ENCODE measurements around the gene CFL2.
"Not testable (repeated sequence)": the region's sequence is repeated elsewhere in the genome, so short reads cannot be mapped to it uniquely, and the experiment has no call there.

Gene CFL2

DNA sequence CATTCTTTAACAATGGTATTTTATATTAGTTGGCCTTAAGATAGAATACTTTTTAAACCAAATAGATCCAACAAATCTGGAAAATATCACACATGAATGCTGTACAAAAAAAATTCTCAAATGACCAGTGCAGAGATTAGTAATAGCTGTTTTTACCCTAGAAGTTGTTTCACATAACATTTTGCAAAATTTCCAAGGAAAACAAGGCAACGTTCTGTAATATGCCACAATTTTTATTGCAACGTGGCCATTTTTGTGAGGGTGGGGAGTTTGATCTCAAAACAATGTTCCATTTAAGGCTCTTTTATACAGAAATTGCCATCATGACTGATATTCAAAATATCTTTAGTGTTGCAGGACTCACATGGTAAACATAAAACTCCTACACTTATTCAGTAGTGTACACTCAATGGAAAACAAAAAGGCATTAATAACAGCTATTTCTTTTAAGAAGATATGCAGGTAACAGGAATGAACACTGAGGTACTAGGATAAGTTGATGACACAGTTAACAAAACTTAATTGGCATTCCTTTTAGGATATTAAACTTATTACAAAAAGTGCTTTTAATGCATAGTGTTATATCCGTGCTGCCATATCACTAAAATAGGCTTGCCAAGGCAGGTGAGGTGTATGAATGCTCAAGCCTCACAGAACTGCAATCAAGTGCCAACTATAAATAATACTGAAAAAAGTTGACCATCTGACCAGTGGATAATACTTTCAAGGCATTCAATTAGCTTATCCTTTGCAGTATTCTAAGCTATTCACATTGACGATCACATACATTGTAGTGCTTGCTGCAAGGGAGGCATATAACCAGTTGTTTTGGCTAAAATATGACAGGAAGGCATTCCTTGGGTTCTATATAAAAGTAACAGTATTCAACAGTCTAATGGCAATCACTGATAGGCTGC is 2.3 kb downstream of the CFL2 start:
- DNase-seq (ENCODE audit: low read depth) = no peak

DNA sequence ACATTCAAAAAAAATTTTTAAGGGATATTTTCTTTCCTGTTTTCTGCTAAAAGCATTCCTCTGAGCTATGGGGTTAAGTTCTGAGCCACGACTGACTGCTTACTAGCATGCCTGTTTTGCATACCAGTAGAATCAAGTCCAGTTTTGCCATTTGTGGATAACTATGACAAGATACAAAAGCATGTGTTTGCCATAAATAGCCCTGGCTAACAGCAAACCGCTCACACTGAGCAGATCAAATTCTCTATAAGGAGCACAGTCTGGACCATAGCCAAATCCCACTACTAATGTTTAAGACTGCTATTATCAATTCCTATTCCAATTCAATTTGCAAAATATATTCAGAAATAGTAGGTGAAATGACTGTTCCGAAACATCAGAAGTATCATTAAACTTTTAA is 3.2 kb downstream of the CFL2 start:
- no peak for DNase-seq (ENCODE audit: low read depth)

GRCh38 chr14:34710744-34711143 is 3.6 kb downstream of the CFL2 start:
- no peak for DNase-seq (ENCODE audit: low read depth)

- no peak for DNase-seq (ENCODE audit: low read depth)
Measured at GRCh38 chr14:34710006-34710405, 4.4 kb downstream of the CFL2 start.

- DNase-seq (ENCODE audit: low read depth) = no peak
Measured at GRCh38 chr14:34707722-34708121, 6.7 kb downstream of the CFL2 start.

DNA sequence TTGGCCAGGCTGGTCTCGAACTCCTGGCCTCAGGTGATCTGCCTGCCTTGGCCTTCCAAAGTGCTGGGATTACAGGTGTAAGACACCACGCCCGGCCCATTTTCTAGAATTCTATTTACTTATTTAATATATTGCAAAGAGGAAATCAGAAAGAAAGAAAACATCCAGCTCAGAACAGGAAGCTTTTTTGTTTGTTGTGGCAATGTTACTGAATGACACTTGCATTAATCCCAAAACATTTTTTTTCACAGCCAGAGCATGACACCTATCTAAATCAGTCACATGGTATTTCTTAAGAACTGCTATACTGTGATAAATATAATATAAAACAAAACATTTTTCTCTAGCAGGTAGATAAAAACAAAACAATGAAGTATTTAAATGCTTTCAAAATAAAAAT is 12.6 kb downstream of the CFL2 start:
- no peak for DNase-seq (ENCODE audit: low read depth)

DNA sequence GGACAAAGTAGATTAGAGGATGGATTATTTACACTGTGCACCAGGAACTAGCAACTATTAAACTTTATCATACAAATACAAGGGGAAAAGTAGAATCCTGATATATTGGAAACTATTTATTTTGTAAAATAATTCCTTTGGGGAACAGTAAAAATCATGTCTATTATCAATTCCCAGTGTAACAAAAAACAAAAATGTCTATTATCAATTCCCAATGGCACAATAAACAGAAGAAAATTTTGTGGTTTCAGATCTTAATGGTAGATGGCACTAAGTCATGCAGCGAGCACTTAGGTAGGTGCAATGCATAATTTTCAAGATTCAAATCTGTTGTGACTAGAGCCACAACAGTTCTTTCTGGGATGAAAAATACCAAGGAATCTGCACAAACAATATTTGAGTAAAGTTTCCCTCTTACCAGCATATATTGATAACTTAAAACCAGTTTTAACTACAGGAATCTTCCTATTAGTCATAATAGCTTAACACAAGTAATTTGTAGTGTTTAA is 13.7 kb downstream of the CFL2 start:
- DNase-seq (ENCODE audit: low read depth) = no peak

DNA sequence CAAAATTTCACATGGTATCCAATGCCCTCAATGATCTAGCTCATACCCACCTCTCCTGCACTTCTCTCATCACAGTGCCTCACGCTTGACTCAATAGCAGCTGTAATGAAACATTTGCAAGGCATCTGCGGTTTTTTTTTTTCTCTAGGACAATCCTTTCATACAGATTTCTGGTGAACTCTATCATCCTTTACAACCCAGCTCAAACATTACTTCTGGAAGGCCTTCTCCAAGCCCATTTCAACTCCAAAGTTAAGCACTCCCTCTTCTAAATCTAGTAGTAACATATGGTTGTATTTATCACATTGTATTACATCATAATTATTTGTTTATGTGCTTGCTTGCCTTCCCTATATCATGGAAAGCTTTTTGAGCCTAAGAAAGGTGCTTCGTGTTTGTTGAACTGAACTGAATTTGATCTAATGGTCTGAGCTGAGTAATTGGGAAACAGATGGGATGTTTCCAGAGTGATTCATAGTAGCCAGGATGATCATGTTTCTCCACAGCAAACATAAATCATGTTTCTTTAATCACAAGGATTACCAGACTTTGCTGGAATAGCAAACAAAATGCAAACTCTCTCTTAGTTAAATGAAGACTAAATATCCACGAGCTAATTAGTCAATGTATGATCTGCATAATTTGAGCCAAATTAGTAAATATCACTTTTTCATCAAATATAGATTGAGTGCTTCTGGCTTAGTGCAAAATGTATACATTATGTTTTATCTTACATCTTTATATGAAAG is 14.3 kb downstream of the CFL2 start:
- no peak for DNase-seq (ENCODE audit: low read depth)

DNA sequence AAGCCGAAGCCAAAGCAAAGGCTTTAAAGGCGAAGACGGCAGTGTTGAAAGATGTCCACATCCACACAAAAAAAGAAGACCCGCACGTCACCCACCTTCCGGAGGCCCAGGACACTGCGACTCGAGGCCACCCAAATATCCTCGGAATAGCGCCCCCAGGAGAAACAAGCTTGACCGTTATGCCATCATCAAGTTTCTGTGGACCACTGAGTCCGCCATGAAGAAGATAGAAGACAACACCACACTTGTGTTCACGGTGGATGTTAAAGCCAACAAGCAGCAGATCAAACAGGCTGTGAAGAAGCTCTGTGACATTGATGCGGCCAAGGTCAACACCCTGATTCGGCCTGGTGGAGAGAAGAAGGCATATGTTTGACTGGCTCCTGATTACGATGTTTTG is 20.2 kb downstream of the CFL2 start:
- not testable (repeated sequence) for DNase-seq (ENCODE audit: low read depth)

DNA sequence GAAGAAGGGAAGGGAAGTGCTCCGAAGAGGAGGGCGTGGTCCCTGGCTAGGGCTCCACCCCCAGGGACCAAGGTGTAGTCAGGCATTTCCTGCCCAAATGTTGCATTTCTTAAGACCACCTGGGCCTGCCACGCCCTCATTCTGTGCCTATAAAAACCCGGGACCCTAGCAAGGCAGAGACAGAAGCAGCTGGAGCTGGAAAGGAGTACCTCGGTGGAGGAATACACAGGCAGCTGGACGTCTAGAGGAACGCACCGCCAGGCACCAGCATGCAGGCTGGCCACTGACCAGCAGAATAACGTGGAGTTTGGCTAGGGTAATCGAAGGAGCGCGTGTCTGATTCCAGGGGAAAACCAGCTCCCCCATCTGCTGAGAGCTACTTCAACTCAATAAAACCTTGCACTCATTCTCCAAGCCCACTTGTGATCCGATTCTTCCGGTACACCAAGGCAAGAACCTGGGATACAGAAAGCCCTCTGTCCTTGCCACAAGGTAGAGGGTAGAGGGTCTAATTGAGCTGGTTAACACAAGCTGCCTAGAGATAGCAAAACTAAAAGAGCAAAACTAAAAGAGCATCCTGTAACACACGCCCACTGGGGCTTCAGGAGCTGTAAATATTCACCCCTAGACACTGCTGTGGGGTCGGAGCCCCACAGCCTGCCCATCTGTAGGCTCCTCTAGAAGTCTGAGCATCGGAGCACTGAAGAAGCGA is 21.0 kb downstream of the CFL2 start:
- DNase-seq (ENCODE audit: low read depth) = no peak

- no peak for DNase-seq (ENCODE audit: low read depth)
Measured at GRCh38 chr14:34692898-34693227, 21.5 kb downstream of the CFL2 start.

- DNase-seq (ENCODE audit: low read depth) = no peak
Measured at GRCh38 chr14:34692348-34692747, 22.0 kb downstream of the CFL2 start.

- DNase-seq (ENCODE audit: low read depth) = no peak
Measured at GRCh38 chr14:34691206-34691605, 23.2 kb downstream of the CFL2 start.

GRCh38 chr14:34688470-34689206 is 25.8 kb downstream of the CFL2 start:
- DNase-seq (ENCODE audit: low read depth) = no peak

DNA sequence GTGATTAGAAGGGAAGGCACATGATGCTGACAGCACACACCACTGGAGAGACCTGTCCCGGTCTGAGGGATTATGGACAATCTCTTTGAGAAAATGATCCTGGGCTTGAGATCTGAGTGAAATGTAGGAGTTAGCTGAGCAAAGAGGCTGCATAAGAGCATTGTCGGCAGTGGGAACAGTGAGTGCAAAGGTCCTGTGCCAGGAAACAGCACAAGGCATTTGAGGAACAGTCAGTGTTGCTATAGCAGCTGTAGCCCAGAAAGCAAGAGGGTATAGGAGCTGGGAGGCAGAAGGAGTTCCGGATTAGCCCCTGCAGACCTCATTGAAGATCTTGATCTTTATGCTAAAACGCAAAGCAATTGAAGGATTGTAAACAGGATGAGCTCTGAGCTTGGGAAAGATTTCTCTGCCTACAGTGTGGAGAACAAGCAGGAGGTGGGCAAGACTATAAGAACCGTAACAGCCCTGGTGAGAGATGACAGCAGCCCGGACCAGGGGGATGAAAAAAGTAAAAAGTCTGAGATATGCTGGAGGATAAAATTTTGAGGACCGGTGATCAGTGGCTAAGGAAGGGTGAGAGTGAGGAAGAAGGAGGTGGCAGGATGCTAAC is 28.5 kb downstream of the CFL2 start:
- DNase-seq (ENCODE audit: low read depth) = no peak

GRCh38 chr14:34684578-34684977 is 29.8 kb downstream of the CFL2 start:
- DNase-seq (ENCODE audit: low read depth) = no peak

GRCh38 chr14:34682787-34683321 is 31.5 kb downstream of the CFL2 start:
- no peak for DNase-seq (ENCODE audit: low read depth)

DNA sequence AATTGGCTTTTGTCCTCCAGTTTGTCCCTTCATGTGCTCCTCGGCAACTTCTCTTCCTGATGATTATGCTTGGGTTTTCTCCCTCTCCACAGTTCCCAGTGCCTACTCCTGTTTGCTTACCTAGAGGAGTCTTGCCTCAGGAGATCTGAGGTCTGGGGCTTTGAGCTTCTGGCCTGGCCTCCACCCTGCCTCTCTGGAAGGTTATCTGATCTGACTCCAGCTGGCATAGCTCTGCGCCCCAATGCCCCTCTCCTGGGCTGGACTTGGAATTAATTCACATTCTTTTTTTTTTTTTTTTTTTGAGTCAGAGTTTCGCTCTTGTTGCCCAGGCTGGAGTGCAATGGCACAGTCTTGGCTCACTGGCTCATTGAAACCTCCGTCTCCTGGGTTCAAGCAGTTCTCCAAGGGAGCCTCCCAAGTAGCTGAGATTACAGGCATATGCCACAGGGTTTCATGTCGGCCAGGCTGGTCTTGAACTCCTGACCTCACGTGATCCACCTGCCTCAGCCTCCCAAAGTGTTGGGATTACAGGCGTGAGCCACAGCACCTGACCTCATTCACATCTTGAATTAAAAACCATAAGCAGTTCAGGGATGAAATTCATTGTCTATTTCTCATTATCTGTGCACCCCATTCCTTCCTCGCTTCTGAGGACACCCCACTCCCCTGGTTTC is 33.5 kb downstream of the CFL2 start:
- DNase-seq (ENCODE audit: low read depth) = no peak

GRCh38 chr14:34678735-34679134 is 35.7 kb downstream of the CFL2 start:
- DNase-seq (ENCODE audit: low read depth) = no peak

- DNase-seq (ENCODE audit: low read depth) = no peak
Measured at GRCh38 chr14:34678306-34678705, 36.1 kb downstream of the CFL2 start.
